ENCODE measurements around the gene VPS52.

- TF ChIP-seq CTCF (IDR thresholded peaks at IDR 0.05) (no peak), EZH2 (IDR thresholded peaks at IDR 0.05; ENCODE audit: borderline replicate concordance, insufficient read depth, low read depth, low read length, poor library complexity, severe bottlenecking) (no peak)
Observed at GRCh38 chr6:33321227-33321626, 49.6 kb upstream of the VPS52 start.

All from B cell (primary cell).